ENCODE measurements around the gene PACSIN3. TPM values are rescaled to one million over a fixed set of nuclear protein-coding genes. Genes with fewer than 3 reads are reported as not detected.

Gene PACSIN3
- total RNA-seq (2022) (72.8 and 76.7 TPM in 2 replicates), Bru-seq, nascent RNA (percentile 72 among the genes with signal in this experiment), BruChase-seq, experiment 1, labeled RNA remaining after a 2-hour chase (percentile 72 among the genes with signal in this experiment), BruChase-seq, experiment 2, labeled RNA remaining after a 6-hour chase (percentile 75 among the genes with signal in this experiment)
- long read RNA-seq, transcript PACSIN3-201 (11 exons, 1,843 nt): major isoform, 47 of 68 reads
- long read RNA-seq, partial matches to known transcripts: 4 of 68 reads
- long read RNA-seq, other reads (novel, unspliced or antisense): 17 of 68 reads

- DNase-seq: peak; percentile 71 to 79
- peaks cover 35% of the 10 kb centered on the region for H3K4me1 ChIP-seq
- no TSS peak for BruUV-seq (replicated peaks)
- peak within 1 kb of the TSS; percentile 74 for H3K4me3 ChIP-seq (ENCODE audit: low read depth, low read length)
- POLR2A ChIA-PET: interaction anchor here (1.0 to 2.4 kb wide), 10 partner anchors 9 to 73 kb away, joined by 3 to 52 read pairs (median 8); partner anchors contain the start of genes ACP2, DDB2 and NR1H3
- Mint-ChIP-seq H3K27ac (ENCODE audit: unreplicated experiment) (peak within 1 kb of the TSS; percentile 91), H3K4me1 (ENCODE audit: low read depth, unreplicated experiment) (peaks cover 10% of the 10 kb centered on the region), H3K9me3 (ENCODE audit: unreplicated experiment) (no peaks in the 10 kb centered on the region), H3K36me3 (ENCODE audit: insufficient read depth, unreplicated experiment) (peaks cover 26% of the 10 kb centered on the region), H3K27me3 (ENCODE audit: insufficient read depth, unreplicated experiment) (no peaks in the 10 kb centered on the region), H3K4me3 (ENCODE audit: unreplicated experiment) (peak within 1 kb of the TSS; percentile 92)
- no peak for TF ChIP-seq CTCF (IDR thresholded peaks at IDR 0.05; ENCODE audit: insufficient read depth in 1 of 2, low read depth in 1 of 2, low read length in 1 of 2, severe bottlenecking in 1 of 2, unreplicated experiment in 1 of 2)
- intact Hi-C loops (cut with micrococcal nuclease; ENCODE audit: unreplicated experiment): no loop called here
- no peaks in the 10 kb centered on the region for H3K27me3 ChIP-seq (replicated peaks; ENCODE audit: control insufficient read depth, insufficient read depth, low read length)
- CTCF ChIA-PET: interaction anchor here (0.9 to 4.5 kb wide), 8 partner anchors 7 to 169 kb away, joined by 3 to 31 read pairs (median 10); partner anchors contain the start of genes DDB2 and NR1H3
- no peaks in the 10 kb centered on the region; the same call in none of the 2 replicates for H3K36me3 ChIP-seq (ENCODE audit: control insufficient read depth, insufficient read depth, low read length)
- H3K9me3 ChIP-seq: no peaks in the 10 kb centered on the region
These were observed at the start of gene PACSIN3 for GRCh38 chr11:47186076-47186699. PACSIN3 (minus strand) TSS chr11:47186434; CDS start chr11:47182727, 3,707 bp downstream.

- ChIA-PET CTCF (interaction anchor here (1.9 to 2.5 kb wide), 4 partner anchors 13 to 56 kb away, joined by 4 to 28 read pairs (median 7); partner anchors contain the start of genes ACP2 and NR1H3), POLR2A (interaction anchor here (1.6 to 2.9 kb wide), 2 partner anchors 20 to 48 kb away, joined by 6 to 18 read pairs; partner anchors contain the start of gene DDB2)
- H3K4me3 Mint-ChIP-seq (ENCODE audit: unreplicated experiment): no peak overlapping the region
- peaks cover 32% of the 10 kb centered on the region for H3K36me3 Mint-ChIP-seq (ENCODE audit: insufficient read depth, unreplicated experiment)
- no peak for DNase-seq
- no peaks in the 10 kb centered on the region for H3K9me3 ChIP-seq
- H3K27me3 Mint-ChIP-seq (ENCODE audit: insufficient read depth, unreplicated experiment): no peaks in the 10 kb centered on the region
- H3K4me3 ChIP-seq (ENCODE audit: low read depth, low read length): no peak overlapping the region
- peaks cover 12% of the 10 kb centered on the region for H3K4me1 Mint-ChIP-seq (ENCODE audit: low read depth, unreplicated experiment)
- H3K27me3 ChIP-seq (replicated peaks; ENCODE audit: control insufficient read depth, insufficient read depth, low read length): no peaks in the 10 kb centered on the region
- H3K36me3 ChIP-seq (ENCODE audit: control insufficient read depth, insufficient read depth, low read length): peaks cover 1% of the 10 kb centered on the region; the same call in 1 of the 2 replicates
- peak overlapping the region; percentile 47 for H3K27ac Mint-ChIP-seq (ENCODE audit: unreplicated experiment)
- TF ChIP-seq CTCF (IDR thresholded peaks at IDR 0.05; ENCODE audit: insufficient read depth in 1 of 2, low read depth in 1 of 2, low read length in 1 of 2, severe bottlenecking in 1 of 2, unreplicated experiment in 1 of 2): no peak
- H3K9me3 Mint-ChIP-seq (ENCODE audit: unreplicated experiment): no peaks in the 10 kb centered on the region
- H3K4me1 ChIP-seq: peaks cover 19% of the 10 kb centered on the region
- no TSS peak for BruUV-seq (replicated peaks)
- intact Hi-C loops (cut with micrococcal nuclease; ENCODE audit: unreplicated experiment): no loop called here
These were observed 48.9 kb upstream of the PACSIN3 start for GRCh38 chr11:47235163-47235562.

- CTCF ChIA-PET: interaction anchor here (1.2 to 2.5 kb wide), 7 partner anchors 14 to 120 kb away, joined by 4 to 28 read pairs (median 5); partner anchors contain the start of genes ACP2 and NR1H3
- POLR2A ChIA-PET: interaction anchor here (2.1 to 2.9 kb wide), 2 partner anchors 20 to 49 kb away, joined by 7 to 18 read pairs; partner anchors contain the start of gene DDB2
- Histone ChIP-seq H3K9me3 (no peaks in the 10 kb centered on the region), H3K4me1 (peaks cover 19% of the 10 kb centered on the region), H3K36me3 (ENCODE audit: control insufficient read depth, insufficient read depth, low read length) (peaks cover 1% of the 10 kb centered on the region; the same call in 1 of the 2 replicates), H3K4me3 (ENCODE audit: low read depth, low read length) (no peak overlapping the region), H3K27me3 (replicated peaks; ENCODE audit: control insufficient read depth, insufficient read depth, low read length) (no peaks in the 10 kb centered on the region)
- no peak for TF ChIP-seq CTCF (IDR thresholded peaks at IDR 0.05; ENCODE audit: insufficient read depth in 1 of 2, low read depth in 1 of 2, low read length in 1 of 2, severe bottlenecking in 1 of 2, unreplicated experiment in 1 of 2)
- BruUV-seq (replicated peaks): no TSS peak
- Mint-ChIP-seq H3K27me3 (ENCODE audit: insufficient read depth, unreplicated experiment) (no peaks in the 10 kb centered on the region), H3K36me3 (ENCODE audit: insufficient read depth, unreplicated experiment) (peaks cover 30% of the 10 kb centered on the region), H3K27ac (ENCODE audit: unreplicated experiment) (peak overlapping the region; percentile 47), H3K9me3 (ENCODE audit: unreplicated experiment) (no peaks in the 10 kb centered on the region), H3K4me3 (ENCODE audit: unreplicated experiment) (no peak overlapping the region), H3K4me1 (ENCODE audit: low read depth, unreplicated experiment) (peaks cover 12% of the 10 kb centered on the region)
- intact Hi-C loops (cut with micrococcal nuclease; ENCODE audit: unreplicated experiment): loop anchor here (5.0 kb wide), 1 partner anchor 57 kb away; the partner anchor contains the start of gene ARFGAP2
- no peak for DNase-seq
These were observed 48.5 kb upstream of the PACSIN3 start for GRCh38 chr11:47234669-47235100.

Measured in Caco-2 (cell line).